ENCODE data around the gene B3GAT1.

GRCh38 chr11:134380785-134381184, 31.3 kb downstream of the B3GAT1 start:
- TF ChIP-seq CTCF (conservative IDR thresholded peaks at IDR 0.05 in 1 of 2, IDR thresholded peaks at IDR 0.05 in 1 of 2; ENCODE audit: extremely low read depth in 1 of 2, insufficient read depth in 1 of 2, low read depth in 1 of 2, low read length in 2 of 2) (no peak), EZH2 (IDR thresholded peaks at IDR 0.05; ENCODE audit: borderline replicate concordance, low read length) (no peak)

All from mammary epithelial cell (primary cell).